IMR-90 (cell line): Measurements from ENCODE around the gene ECSIT. TPM values are rescaled to one million over a fixed set of nuclear protein-coding genes. Genes with fewer than 3 reads are reported as not detected.

ENCODE experiments used
- ATAC-seq: fragments of 200-7000 bp; cut with Tn5 transposase; 2 replicates; pipeline ENCODE4 v1.9.1; 2020; ENCODE audit warnings: low read depth, mild to moderate bottlenecking, moderate library complexity
- BruUV-seq: library from RNA; stranded (reverse); fragments of 400-500 nt; replicated peaks from 2 replicates; lab custom pipeline; 2021; lab: Mats Ljungman, UMichigan
- CTCF ChIA-PET: fragments of 300-600 bp; formaldehyde crosslinking; extraction: SDS; loops from one replicate; lab custom pipeline; 2021; ENCODE audit warnings: antibody characterized with exemption; lab: Yijun Ruan, JAX
- POLR2A ChIA-PET: fragments of 300-600 bp; sonication (Branson Sonifier 250); formaldehyde crosslinking; loops from one replicate; lab custom pipeline; 2022; ENCODE audit warnings: antibody characterized with exemption; ENCODE audit not compliant: unreplicated experiment; lab: Charles Lee
- DNase-seq: peaks from one replicate; pipeline ENCODE4 v3.0.0; 2013
- H2AFZ ChIP-seq: replicated peaks from 2 replicates; pipeline ENCODE3; 2013; ENCODE audit warnings: low read length, mild to moderate bottlenecking; ENCODE audit not compliant: poor library complexity
- H2AK5ac ChIP-seq: 2 replicates; pipeline ENCODE4 v1.6.1; 2013; ENCODE audit warnings: low read depth, low read length, inconsistent platforms
- H2AK9ac ChIP-seq: replicated peaks from 2 replicates; pipeline ENCODE3; 2013; ENCODE audit warnings: mild to moderate bottlenecking, low read depth, low read length, moderate library complexity; ENCODE audit not compliant: poor library complexity
- H2BK120ac ChIP-seq: 2 replicates; pipeline ENCODE4 v1.6.1; 2013; ENCODE audit warnings: low read depth, low read length, inconsistent platforms
- H2BK15ac ChIP-seq: 3 replicates; pipeline ENCODE4 v1.6.1; 2013; ENCODE audit warnings: low read depth, low read length, inconsistent platforms
- H2BK20ac ChIP-seq: 2 replicates; pipeline ENCODE4 v1.6.1; 2013; ENCODE audit warnings: low read depth, mild to moderate bottlenecking, inconsistent platforms, low read length, moderate library complexity
- H2BK5ac ChIP-seq: 2 replicates; pipeline ENCODE4 v1.6.1; 2013; ENCODE audit warnings: mild to moderate bottlenecking, low read depth, low read length, inconsistent platforms; ENCODE audit not compliant: poor library complexity, severe bottlenecking
- H3K14ac ChIP-seq: replicated peaks from 2 replicates; pipeline ENCODE4 v1.6.1; 2013; ENCODE audit warnings: low read depth, low read length, inconsistent platforms
- H3K18ac ChIP-seq: 2 replicates; pipeline ENCODE4 v1.6.1; 2013; ENCODE audit warnings: low read depth, low read length, control low read depth
- H3K23ac ChIP-seq: 2 replicates; pipeline ENCODE4 v1.6.1; 2013; ENCODE audit warnings: low read depth, low read length, inconsistent platforms
- H3K27ac ChIP-seq: 2 replicates; pipeline ENCODE4 v1.5.1; 2013; ENCODE audit warnings: mild to moderate bottlenecking, control low read depth, low read length; ENCODE audit not compliant: insufficient read depth
- H3K27me3 ChIP-seq: 2 replicates; pipeline ENCODE4 v1.6.1; 2013; ENCODE audit warnings: low read length; ENCODE audit not compliant: control insufficient read depth, insufficient read depth
- H3K36me3 ChIP-seq: 2 replicates; pipeline ENCODE4 v1.6.1; 2013; ENCODE audit warnings: low read length, mixed read lengths; ENCODE audit not compliant: control insufficient read depth, insufficient read depth
- H3K4ac ChIP-seq: 2 replicates; pipeline ENCODE4 v1.6.1; 2013; ENCODE audit warnings: low read depth, low read length, inconsistent platforms
- H3K4me1 ChIP-seq: 2 replicates; pipeline ENCODE4 v1.6.1; 2013; ENCODE audit warnings: low read length, mixed read lengths; ENCODE audit not compliant: control insufficient read depth, insufficient read depth
- H3K4me2 ChIP-seq: 2 replicates; pipeline ENCODE4 v1.6.1; 2013; ENCODE audit warnings: low read depth, mild to moderate bottlenecking, control low read depth, low read length, moderate library complexity
- H3K4me3 ChIP-seq: 2 replicates; pipeline ENCODE4 v1.5.1; 2013; ENCODE audit warnings: low read depth, mild to moderate bottlenecking, control low read depth, low read length, moderate library complexity; ENCODE audit not compliant: insufficient read depth
- H3K56ac ChIP-seq: 2 replicates; pipeline ENCODE4 v1.6.1; 2013; ENCODE audit warnings: low read length, inconsistent platforms; ENCODE audit not compliant: insufficient read depth; ENCODE audit errors: extremely low read depth
- H3K79me1 ChIP-seq, 2 experiments: 2 replicates each; pipeline ENCODE4 v1.6.1; 2013; ENCODE audit warnings: low read length in 2 of 2, inconsistent platforms in 1 of 2, low read depth in 1 of 2
- H3K9ac ChIP-seq: 2 replicates; pipeline ENCODE4 v1.6.1; 2013; ENCODE audit warnings: low read depth, low read length, control low read depth
- H3K9me1 ChIP-seq: 2 replicates; pipeline ENCODE4 v1.6.1; 2013; ENCODE audit warnings: low read length, inconsistent platforms; ENCODE audit not compliant: insufficient read depth
- H3K9me3 ChIP-seq: 2 replicates; pipeline ENCODE4 v1.6.1; 2013; ENCODE audit warnings: low read length; ENCODE audit not compliant: control insufficient read depth, insufficient read depth
- H4K20me1 ChIP-seq: 2 replicates; pipeline ENCODE4 v1.6.1; 2013; ENCODE audit warnings: low read length, inconsistent platforms; ENCODE audit not compliant: insufficient read depth
- H4K5ac ChIP-seq: 2 replicates; pipeline ENCODE4 v1.6.1; 2013; ENCODE audit warnings: mild to moderate bottlenecking, low read depth, low read length, control low read depth
- H4K8ac ChIP-seq, 2 experiments: 2 replicates each; pipeline ENCODE4 v1.6.1; 2013; ENCODE audit warnings: low read depth in 2 of 2, low read length in 2 of 2, control low read depth in 1 of 2, inconsistent platforms in 1 of 2
- H4K91ac ChIP-seq: 2 replicates; pipeline ENCODE4 v1.6.1; 2013; ENCODE audit warnings: low read depth, low read length, inconsistent platforms; ENCODE audit not compliant: insufficient read depth
- BHLHE40 ChIP-seq: fragments of 150-350 bp; IDR thresholded peaks from 2 replicates; pipeline ENCODE4 v1.6.1; 2016; ENCODE audit warnings: mild to moderate bottlenecking, low read depth, low read length
- CEBPB ChIP-seq: IDR thresholded peaks from 2 replicates; pipeline ENCODE4 v1.6.1; 2012; ENCODE audit warnings: low read depth, low read length, improper control_type of control experiment
- CHD1 ChIP-seq: IDR thresholded peaks from 2 replicates; pipeline ENCODE4 v1.6.1; 2012; ENCODE audit warnings: low read depth, low read length, improper control_type of control experiment
- FOS ChIP-seq: fragments of 150-350 bp; IDR thresholded peaks from 2 replicates; pipeline ENCODE4 v1.6.1; 2016; ENCODE audit warnings: low read depth, low read length
- MAFK ChIP-seq: IDR thresholded peaks from 2 replicates; pipeline ENCODE4 v1.6.1; 2012; ENCODE audit warnings: low read depth, low read length, improper control_type of control experiment
- MAZ ChIP-seq: IDR thresholded peaks from 2 replicates; pipeline ENCODE4 v1.6.1; 2012; ENCODE audit warnings: low read depth, mild to moderate bottlenecking, low read length, improper control_type of control experiment, moderate library complexity, borderline replicate concordance
- MXI1 ChIP-seq: IDR thresholded peaks from 2 replicates; pipeline ENCODE4 v1.6.1; 2012; ENCODE audit warnings: low read depth, mild to moderate bottlenecking, low read length, moderate library complexity, borderline replicate concordance
- NFE2L2 ChIP-seq: fragments of 150-350 bp; IDR thresholded peaks from 2 replicates; pipeline ENCODE4 v1.6.1; 2016; ENCODE audit warnings: low read depth, mild to moderate bottlenecking, low read length
- POLR2A ChIP-seq: IDR thresholded peaks from 2 replicates; pipeline ENCODE4 v1.6.1; 2012; ENCODE audit warnings: mild to moderate bottlenecking, low read depth, low read length
- RAD21 ChIP-seq: IDR thresholded peaks from 2 replicates; pipeline ENCODE4 v1.6.1; 2012; ENCODE audit warnings: low read length, improper control_type of control experiment
- RCOR1 ChIP-seq: IDR thresholded peaks from 2 replicates; pipeline ENCODE4 v1.6.1; 2012; ENCODE audit warnings: mild to moderate bottlenecking, low read length, improper control_type of control experiment; ENCODE audit not compliant: insufficient replicate concordance
- RFX5 ChIP-seq: IDR thresholded peaks from 2 replicates; pipeline ENCODE4 v1.8.0; 2012; ENCODE audit warnings: low read depth, mild to moderate bottlenecking, low read length, moderate library complexity
- USF2 ChIP-seq: fragments of 150-350 bp; IDR thresholded peaks from 2 replicates; pipeline ENCODE4 v1.6.1; 2017; ENCODE audit warnings: mild to moderate bottlenecking, antibody characterized with exemption, low read length, low read depth
- WGBS, 2 experiments: methylation state at CpG; one replicate each; pipeline versions ENCODE4 v1.1.5 to v1.1.7; 2013; ENCODE audit warnings: missing lambda C conversion rate in 2 of 2; ENCODE audit not compliant: insufficient read length in 1 of 2; ENCODE audit errors: extremely low coverage in 2 of 2; 5-methylcytosine and 5-hydroxymethylcytosine counted together
- dilution Hi-C: fragments of 300-500 bp; cut with HindIII; formaldehyde crosslinking; loops from one replicate; pipeline ENCODE4 v1.14.3; 2018; ENCODE audit warnings: low sequenced_read_pairs; ENCODE audit not compliant: unreplicated experiment
- in situ Hi-C: fragments of 300-500 bp; cut with MboI; formaldehyde crosslinking; loops from 3 replicates; pipeline ENCODE4 v1.14.3; 2019; ENCODE audit warnings: low sequenced_read_pairs, inconsistent platforms, mixed read lengths
- intact Hi-C: fragments of 100-400 bp; cut with micrococcal nuclease; formaldehyde crosslinking; loops from 2 replicates; pipeline ENCODE4 v1.10.0; 2022
- polyA plus RNA-seq, 3 experiments: library from polyadenylated mRNA; depleted of rRNA; stranded (reverse); fragments of >200 nt; gene quantifications; 2 replicates each; pipeline ENCODE4 v1.2.3, GENCODE V29; 2012; ENCODE audit warnings: low replicate concordance in 1 of 3
- total RNA-seq: library from RNA; depleted of rRNA; stranded (reverse); fragments of >200 nt; gene quantifications from 2 replicates; pipeline ENCODE4 v1.2.3, GENCODE V29; 2012
- TF ChIP-seq, protein P1 (sequence below): fragments of 150-350 bp; IDR thresholded peaks from 2 replicates; pipeline ENCODE4 v1.6.1; 2016; ENCODE audit warnings: low read depth, mild to moderate bottlenecking, low read length, moderate library complexity, borderline replicate concordance
- TF ChIP-seq, protein P2 (sequence below): conservative IDR thresholded peaks from 2 replicates; pipeline ENCODE4 v1.5.1; 2012; ENCODE audit warnings: mild to moderate bottlenecking, low read depth, low read length, improper control_type of control experiment

The ECSIT gene
- total and polyA plus RNA-seq, 2 of the 4 experiments (the other 2 are of a cell fraction) = 30.5 to 42.3 TPM

DNA sequence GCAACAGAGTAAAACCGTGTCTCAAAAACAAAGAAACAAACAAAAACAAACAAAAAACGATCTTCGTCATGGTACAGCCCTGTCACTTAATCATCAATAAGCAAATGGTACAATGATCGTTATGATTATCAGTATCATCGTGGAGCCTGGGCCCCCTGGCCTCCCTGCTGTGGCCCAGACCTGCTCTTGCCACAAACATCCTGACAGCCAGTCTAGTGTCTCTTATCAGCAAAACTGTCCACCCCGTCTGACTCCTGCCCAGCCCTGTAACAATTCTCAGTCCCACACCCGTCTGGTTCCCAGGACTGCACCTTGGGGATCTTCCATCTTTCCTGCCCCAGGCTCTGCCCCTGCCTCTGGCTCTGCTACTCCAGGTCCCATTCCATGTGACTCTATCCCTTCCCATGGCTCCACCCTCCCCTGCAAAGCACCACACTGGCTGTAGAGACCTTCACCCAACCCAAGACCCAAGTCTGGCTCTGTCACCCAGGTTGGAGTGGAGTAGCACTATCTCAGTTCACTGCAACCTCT lies 29.0 kb downstream of the ECSIT start:
- Histone ChIP-seq H3K23ac (no peak overlapping the region), H3K36me3 (peaks cover 8% of the 10 kb centered on the region), H3K27ac (no peak overlapping the region), H4K8ac (no peak overlapping the region), H3K9me1 (peaks cover 11% of the 10 kb centered on the region), H3K4ac (no peak overlapping the region), H4K20me1 (no peaks in the 10 kb centered on the region; the same call in 1 of the 2 replicates), H2BK5ac (no peak overlapping the region), H3K56ac (no peak overlapping the region), H4K5ac (no peak overlapping the region), H3K4me3 (no peak overlapping the region), H3K14ac (no peak overlapping the region), H3K9ac (no peak overlapping the region), H2BK120ac (no peak overlapping the region), H3K9me3 (no peaks in the 10 kb centered on the region), H2AFZ (no peak overlapping the region), H3K4me2 (no peak overlapping the region), H3K4me1 (peaks cover 5% of the 10 kb centered on the region), H2BK15ac (no peak overlapping the region), H3K18ac (no peak overlapping the region), H2BK20ac (no peak overlapping the region), H4K91ac (no peak overlapping the region), H2AK5ac (no peak overlapping the region), H3K79me1 (peaks cover 14 to 40% of the 10 kb centered on the region in 2 experiments; a peak in 3 of 4 replicates), H3K27me3 (no peaks in the 10 kb centered on the region), H2AK9ac (no peak overlapping the region)
- TF ChIP-seq POLR2A = no peak
- TF ChIP-seq, protein P1, sequence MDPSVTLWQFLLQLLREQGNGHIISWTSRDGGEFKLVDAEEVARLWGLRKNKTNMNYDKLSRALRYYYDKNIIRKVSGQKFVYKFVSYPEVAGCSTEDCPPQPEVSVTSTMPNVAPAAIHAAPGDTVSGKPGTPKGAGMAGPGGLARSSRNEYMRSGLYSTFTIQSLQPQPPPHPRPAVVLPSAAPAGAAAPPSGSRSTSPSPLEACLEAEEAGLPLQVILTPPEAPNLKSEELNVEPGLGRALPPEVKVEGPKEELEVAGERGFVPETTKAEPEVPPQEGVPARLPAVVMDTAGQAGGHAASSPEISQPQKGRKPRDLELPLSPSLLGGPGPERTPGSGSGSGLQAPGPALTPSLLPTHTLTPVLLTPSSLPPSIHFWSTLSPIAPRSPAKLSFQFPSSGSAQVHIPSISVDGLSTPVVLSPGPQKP = no peak
- TF ChIP-seq NFE2L2 = no peak
- no peak for TF ChIP-seq USF2
- TF ChIP-seq, protein P2, sequence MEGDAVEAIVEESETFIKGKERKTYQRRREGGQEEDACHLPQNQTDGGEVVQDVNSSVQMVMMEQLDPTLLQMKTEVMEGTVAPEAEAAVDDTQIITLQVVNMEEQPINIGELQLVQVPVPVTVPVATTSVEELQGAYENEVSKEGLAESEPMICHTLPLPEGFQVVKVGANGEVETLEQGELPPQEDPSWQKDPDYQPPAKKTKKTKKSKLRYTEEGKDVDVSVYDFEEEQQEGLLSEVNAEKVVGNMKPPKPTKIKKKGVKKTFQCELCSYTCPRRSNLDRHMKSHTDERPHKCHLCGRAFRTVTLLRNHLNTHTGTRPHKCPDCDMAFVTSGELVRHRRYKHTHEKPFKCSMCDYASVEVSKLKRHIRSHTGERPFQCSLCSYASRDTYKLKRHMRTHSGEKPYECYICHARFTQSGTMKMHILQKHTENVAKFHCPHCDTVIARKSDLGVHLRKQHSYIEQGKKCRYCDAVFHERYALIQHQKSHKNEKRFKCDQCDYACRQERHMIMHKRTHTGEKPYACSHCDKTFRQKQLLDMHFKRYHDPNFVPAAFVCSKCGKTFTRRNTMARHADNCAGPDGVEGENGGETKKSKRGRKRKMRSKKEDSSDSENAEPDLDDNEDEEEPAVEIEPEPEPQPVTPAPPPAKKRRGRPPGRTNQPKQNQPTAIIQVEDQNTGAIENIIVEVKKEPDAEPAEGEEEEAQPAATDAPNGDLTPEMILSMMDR = no peak
- no peak for TF ChIP-seq RFX5
- no peak for TF ChIP-seq MAFK
- no peak for TF ChIP-seq MAZ
- TF ChIP-seq RCOR1 = no peak
- TF ChIP-seq CHD1 = no peak
- no peak for TF ChIP-seq MXI1
- TF ChIP-seq CEBPB = no peak
- no peak for TF ChIP-seq RAD21
- no peak for TF ChIP-seq BHLHE40
- no peak for TF ChIP-seq FOS
- in situ Hi-C loops (no loop called here), intact Hi-C loops (no loop called here), dilution Hi-C loops (no loop called here)
- DNase-seq (no peak), ATAC-seq (no peak)
- CTCF ChIA-PET = no interaction called here
- 50% methylated on average over 1 of the region's 7 CpGs; no CpG with 5 or more reads in 1 of the 2 experiments for WGBS, 2 experiments
- POLR2A ChIA-PET = interaction anchor here (0.6 kb wide), 1 partner anchor 207 kb away, joined by 5 read pairs; no protein-coding TSS in a partner anchor
- BruUV-seq = no TSS peak
